Nephron progenitor cell (in vitro differentiated cells): ENCODE results near the gene NR2F1.

ENCODE experiments used
- DNase-seq: peaks from one replicate; pipeline ENCODE4 v3.0.0; 2021
- H3K27ac Mint-ChIP-seq: 2 replicates; pipeline ENCODE4 v1.8.0; 2021; ENCODE audit warnings: mild to moderate bottlenecking, moderate library complexity, mixed read lengths
- H3K27me3 Mint-ChIP-seq: 2 replicates; pipeline ENCODE4 v1.8.0; 2021; ENCODE audit warnings: mild to moderate bottlenecking, low read depth, mixed read lengths; ENCODE audit not compliant: poor library complexity
- H3K36me3 Mint-ChIP-seq: 2 replicates; pipeline ENCODE4 v1.8.0; 2021; ENCODE audit warnings: low read depth, mixed read lengths
- H3K4me1 Mint-ChIP-seq: 2 replicates; pipeline ENCODE4 v1.8.0; 2021; ENCODE audit warnings: mixed read lengths
- H3K4me3 Mint-ChIP-seq: 2 replicates; pipeline ENCODE4 v1.8.0; 2021; ENCODE audit warnings: mild to moderate bottlenecking, moderate library complexity, mixed read lengths
- H3K9me3 Mint-ChIP-seq: 2 replicates; pipeline ENCODE4 v1.8.0; 2021; ENCODE audit warnings: mild to moderate bottlenecking, moderate library complexity, mixed read lengths
- CTCF ChIP-seq: fragments of 200-600 bp; sonication (generic); IDR thresholded peaks from 2 replicates; pipeline ENCODE4 v1.5.0; 2021; ENCODE audit warnings: antibody characterized with exemption

The NR2F1 gene

GRCh38 chr5:93569300-93570160 is 13.5 kb upstream of the NR2F1 start:
- peaks cover 2% of the 10 kb centered on the region for H3K9me3 Mint-ChIP-seq
- H3K27ac Mint-ChIP-seq, result no peak overlapping the region
- peaks cover 65% of the 10 kb centered on the region for H3K27me3 Mint-ChIP-seq
- DNase-seq, result no peak
- H3K36me3 Mint-ChIP-seq, result peaks cover 12% of the 10 kb centered on the region
- peaks cover 65% of the 10 kb centered on the region for H3K4me1 Mint-ChIP-seq
- peak overlapping the region; percentile 69 for H3K4me3 Mint-ChIP-seq
- TF ChIP-seq CTCF, result no peak

GRCh38 chr5:93570294-93571113 is 12.5 kb upstream of the NR2F1 start:
- peak; percentile 58 for DNase-seq
- no peak overlapping the region for H3K27ac Mint-ChIP-seq
- H3K36me3 Mint-ChIP-seq, result peaks cover 7% of the 10 kb centered on the region
- no peak for TF ChIP-seq CTCF
- peaks cover 75% of the 10 kb centered on the region for H3K4me1 Mint-ChIP-seq
- peaks cover 71% of the 10 kb centered on the region for H3K27me3 Mint-ChIP-seq
- H3K9me3 Mint-ChIP-seq, result no peaks in the 10 kb centered on the region
- peak overlapping the region; percentile 75 for H3K4me3 Mint-ChIP-seq

GRCh38 chr5:93571114-93571949 is 11.7 kb upstream of the NR2F1 start:
- Mint-ChIP-seq H3K36me3 (peaks cover 7% of the 10 kb centered on the region), H3K4me3 (peak overlapping the region; percentile 75), H3K9me3 (no peaks in the 10 kb centered on the region), H3K27me3 (peaks cover 71% of the 10 kb centered on the region), H3K27ac (no peak overlapping the region), H3K4me1 (peaks cover 83% of the 10 kb centered on the region)
- no peak for TF ChIP-seq CTCF
- no peak for DNase-seq

GRCh38 chr5:93572101-93572607 is 10.9 kb upstream of the NR2F1 start:
- peak overlapping the region; percentile 95 for H3K27ac Mint-ChIP-seq
- peak overlapping the region; percentile 77 for H3K4me3 Mint-ChIP-seq
- H3K4me1 Mint-ChIP-seq, result peaks cover 90% of the 10 kb centered on the region
- no peak for TF ChIP-seq CTCF
- H3K27me3 Mint-ChIP-seq, result peaks cover 71% of the 10 kb centered on the region
- no peaks in the 10 kb centered on the region for H3K9me3 Mint-ChIP-seq
- DNase-seq, result peak; percentile 57
- peaks cover 7% of the 10 kb centered on the region for H3K36me3 Mint-ChIP-seq

- no peaks in the 10 kb centered on the region for H3K9me3 Mint-ChIP-seq
- peaks cover 92% of the 10 kb centered on the region for H3K4me1 Mint-ChIP-seq
- peaks cover 72% of the 10 kb centered on the region for H3K27me3 Mint-ChIP-seq
Observed at GRCh38 chr5:93572608-93573353, 10.2 kb upstream of the NR2F1 start.

More at GRCh38 chr5:93572608-93573353, 10.2 kb upstream of the NR2F1 start:
- Mint-ChIP-seq H3K36me3 (peaks cover 7% of the 10 kb centered on the region), H3K4me3 (peak overlapping the region; percentile 77), H3K27ac (peak overlapping the region; percentile 95)
- TF ChIP-seq CTCF, result no peak
- peak; percentile 77 for DNase-seq
